Fibroblast of villous mesenchyme (primary cell): ENCODE measurements around the gene KCNE3. TPM values are rescaled to one million over a fixed set of nuclear protein-coding genes. Genes with fewer than 3 reads are reported as not detected.

Experiments used
- DNase-seq: peaks from one replicate; pipeline ENCODE4 v3.0.0-alpha.2; 2010; ENCODE audit warnings: low read depth
- H3K4me3 ChIP-seq: 2 replicates; pipeline ENCODE4 v1.5.1; 2011; ENCODE audit warnings: low read depth, mild to moderate bottlenecking, low read length
- CTCF ChIP-seq: IDR thresholded peaks from 2 replicates; pipeline ENCODE4 v1.5.1; 2012; ENCODE audit warnings: low read depth, mild to moderate bottlenecking, low read length; ENCODE audit not compliant: insufficient read depth
- total RNA-seq: library from RNA; depleted of rRNA; stranded (reverse); fragments of >200 nt; gene quantifications from 2 replicates; pipeline ENCODE4 v1.2.3, GENCODE V29; 2012

Gene KCNE3
- total RNA-seq, 1 donor, result under 0.01 TPM

DNA sequence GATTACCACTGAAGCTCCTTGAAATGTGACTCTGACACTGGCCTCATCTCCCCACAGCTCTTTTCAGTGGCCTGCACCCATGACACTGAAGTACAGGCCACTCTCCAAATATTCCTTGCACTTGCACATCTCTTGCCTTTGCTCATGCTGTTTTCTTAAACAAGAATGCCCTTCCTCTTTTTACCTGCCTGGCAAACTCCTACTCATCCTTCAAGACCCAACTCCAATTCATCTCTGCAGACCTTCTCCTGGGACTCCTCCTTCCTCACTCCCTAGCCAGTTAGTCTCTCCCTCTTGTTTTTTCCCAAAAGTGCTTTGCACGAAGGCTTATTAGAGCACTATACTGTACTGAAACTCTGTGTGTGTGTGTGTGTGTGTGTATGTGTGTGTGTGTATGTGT, 2.6 kb downstream of the KCNE3 start:
- DNase-seq, result no peak
- no peak overlapping the region for H3K4me3 ChIP-seq
- no peak for TF ChIP-seq CTCF

DNA sequence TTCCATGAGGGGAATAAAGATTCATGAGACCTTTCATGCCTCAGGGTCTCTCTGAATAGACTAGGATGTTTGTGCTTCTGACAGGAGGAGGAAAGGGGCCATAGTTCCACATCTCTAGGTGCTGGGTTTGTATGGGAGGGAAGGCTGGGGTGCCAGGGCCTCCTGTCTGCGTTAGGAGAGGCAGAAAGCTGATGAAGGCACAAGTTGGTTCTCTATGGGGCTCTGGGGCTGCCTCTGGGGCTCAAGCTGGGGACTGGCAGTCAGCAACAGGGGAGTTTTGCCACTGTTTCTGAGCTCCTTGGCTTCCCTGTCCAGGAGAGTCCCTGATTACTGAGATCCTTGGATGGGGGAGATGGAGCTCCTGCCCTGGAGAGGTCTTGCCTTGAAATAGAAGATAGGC, 4.1 kb downstream of the KCNE3 start:
- no peak for DNase-seq
- H3K4me3 ChIP-seq, result no peak overlapping the region
- TF ChIP-seq CTCF, result no peak

- DNase-seq, result no peak
- H3K4me3 ChIP-seq, result no peak overlapping the region
- no peak for TF ChIP-seq CTCF
These were observed 4.7 kb downstream of the KCNE3 start for GRCh38 chr11:74462631-74463030.

- H3K4me3 ChIP-seq, result peak overlapping the region; percentile 42
- peak; percentile 75 for DNase-seq
- TF ChIP-seq CTCF, result no peak
These were observed 5.3 kb downstream of the KCNE3 start for GRCh38 chr11:74462009-74462408.

- no peak for TF ChIP-seq CTCF
- peak; percentile 49 for DNase-seq
- H3K4me3 ChIP-seq, result no peak overlapping the region
These were observed 6.7 kb downstream of the KCNE3 start for GRCh38 chr11:74460481-74461154.

DNA sequence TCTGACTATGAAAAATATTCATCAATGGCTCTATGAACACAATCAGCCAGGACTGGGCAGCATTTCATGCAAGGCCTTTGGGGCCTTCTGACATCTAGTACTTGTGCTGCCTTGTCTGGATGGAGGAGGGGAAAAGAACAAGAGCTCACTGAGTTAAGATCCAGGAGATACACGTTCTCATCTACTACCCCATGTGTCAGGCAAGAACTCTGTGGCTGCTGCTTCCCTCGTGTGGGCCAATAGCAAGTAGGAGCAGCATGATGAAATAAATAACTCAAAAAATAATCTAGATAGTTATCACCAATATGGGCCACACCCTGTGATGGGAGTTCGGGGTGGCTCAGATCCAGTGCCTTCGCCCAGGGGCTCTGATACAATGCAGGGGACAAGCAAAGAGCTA, 7.3 kb downstream of the KCNE3 start:
- DNase-seq, result no peak
- H3K4me3 ChIP-seq, result no peak overlapping the region
- TF ChIP-seq CTCF, result no peak

DNA sequence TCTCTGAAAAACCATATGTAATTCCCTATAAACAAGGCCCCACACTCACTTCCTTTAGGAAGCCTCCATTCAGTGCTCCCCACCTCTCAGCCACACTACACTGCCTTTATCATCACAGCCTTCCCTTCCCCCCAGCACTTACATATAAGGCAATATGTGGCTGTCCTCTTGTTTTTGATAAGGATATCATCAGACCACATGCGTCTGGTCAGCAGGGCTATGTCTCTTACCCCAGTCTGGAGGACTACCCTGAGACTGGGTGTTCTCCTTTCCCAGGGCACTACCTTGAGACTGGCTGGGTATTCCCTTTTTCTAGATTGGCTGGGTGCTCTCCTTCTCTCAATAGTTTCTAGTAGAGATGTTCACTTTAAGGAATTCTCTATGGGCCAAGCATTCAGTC, 7.8 kb downstream of the KCNE3 start:
- TF ChIP-seq CTCF, result no peak
- no peak overlapping the region for H3K4me3 ChIP-seq
- DNase-seq, result no peak
